SU-DHL-6 (cell line): ENCODE results near the gene CLTCL1.

ENCODE experiments used
- H2AFZ ChIP-seq: fragments of 200-600 bp; sonication (generic); 2 replicates; pipeline ENCODE4 v1.6.1; 2014; ENCODE audit warnings: low read depth, mild to moderate bottlenecking, moderate library complexity, mixed read lengths, antibody characterized with exemption, low read length; ENCODE audit not compliant: severe bottlenecking
- H3F3A ChIP-seq: fragments of 200-600 bp; shearing (Covaris generic); 2 replicates; pipeline ENCODE4 v1.6.0; 2016; ENCODE audit warnings: antibody characterized with exemption, mild to moderate bottlenecking; ENCODE audit not compliant: insufficient read depth
- H3K27ac ChIP-seq: fragments of 200-600 bp; sonication (generic); 2 replicates; pipeline ENCODE4 v1.5.1; 2016; ENCODE audit warnings: low read depth, mild to moderate bottlenecking, low read length, moderate library complexity, mixed read lengths
- H3K27me3 ChIP-seq: fragments of 200-600 bp; sonication (generic), shearing (Covaris generic); 2 replicates; pipeline ENCODE4 v1.6.0; 2014; ENCODE audit warnings: mild to moderate bottlenecking, low read length
- H3K36me3 ChIP-seq: fragments of 200-600 bp; sonication (generic); 2 replicates; pipeline ENCODE4 v1.6.1; 2014; ENCODE audit warnings: mild to moderate bottlenecking, low read length, mixed read lengths
- H3K4me2 ChIP-seq: fragments of 300-600, 200-600 bp; shearing (Covaris generic), sonication (generic); 2 replicates; pipeline ENCODE4 v1.6.0; 2014; ENCODE audit warnings: low read length, low read depth, mild to moderate bottlenecking; ENCODE audit not compliant: poor library complexity, severe bottlenecking
- H3K4me3 ChIP-seq: fragments of 200-600 bp; sonication (generic); 2 replicates; pipeline ENCODE4 v1.5.1; 2014; ENCODE audit warnings: antibody characterized with exemption, low read length, mild to moderate bottlenecking, mixed read lengths; ENCODE audit not compliant: insufficient read depth, poor library complexity, severe bottlenecking
- H3K79me2 ChIP-seq: fragments of 200-600 bp; sonication (generic); 2 replicates; pipeline ENCODE4 v1.6.1; 2014; ENCODE audit warnings: mild to moderate bottlenecking, low read length, moderate library complexity; ENCODE audit not compliant: insufficient read depth
- H3K9ac ChIP-seq: fragments of 200-600 bp; sonication (generic); 2 replicates; pipeline ENCODE4 v1.7.0; 2014; ENCODE audit warnings: mild to moderate bottlenecking, low read length
- H3K9me2 ChIP-seq: fragments of 200-600 bp; sonication (generic); replicated peaks from 2 replicates; pipeline ENCODE4 v1.6.1; 2014; ENCODE audit warnings: low read length; ENCODE audit not compliant: insufficient read depth
- H3K9me3 ChIP-seq: fragments of 200-600 bp; sonication (generic); 2 replicates; pipeline ENCODE4 v1.6.1; 2014; ENCODE audit warnings: low read length, mixed read lengths; ENCODE audit not compliant: insufficient read depth
- H4K20me1 ChIP-seq: fragments of 200-600 bp; sonication (generic); 2 replicates; pipeline ENCODE4 v1.6.1; 2014; ENCODE audit warnings: low read depth, mild to moderate bottlenecking, antibody characterized with exemption, low read length, moderate library complexity, mixed read lengths
- EZH2phosphoT487 ChIP-seq: fragments of 200-600 bp; sonication (generic), shearing (Covaris generic); conservative IDR thresholded peaks from 2 replicates; pipeline ENCODE4 v1.6.1; 2018; ENCODE audit warnings: mild to moderate bottlenecking, antibody characterized with exemption, low read length, moderate library complexity, mixed read lengths
- TF ChIP-seq, protein P1 (sequence below): fragments of 200-600 bp; sonication (generic); IDR thresholded peaks from one replicate; pipeline ENCODE4 v1.5.1; 2017; ENCODE audit warnings: antibody characterized with exemption, mild to moderate bottlenecking, low read length, moderate library complexity; ENCODE audit not compliant: insufficient read depth, poor library complexity, severe bottlenecking

The CLTCL1 gene

GRCh38 chr22:19132693-19133400 is 158.7 kb downstream of the CLTCL1 start:
- no peak overlapping the region for H3K4me2 ChIP-seq
- H3K9me2 ChIP-seq = no peaks in the 10 kb centered on the region
- H3K79me2 ChIP-seq = no peaks in the 10 kb centered on the region
- no peaks in the 10 kb centered on the region for H3K36me3 ChIP-seq
- H3K9me3 ChIP-seq = no peaks in the 10 kb centered on the region
- no peaks in the 10 kb centered on the region for H3F3A ChIP-seq
- H4K20me1 ChIP-seq = no peaks in the 10 kb centered on the region
- no peaks in the 10 kb centered on the region for H3K27me3 ChIP-seq
- TF ChIP-seq, protein P1, sequence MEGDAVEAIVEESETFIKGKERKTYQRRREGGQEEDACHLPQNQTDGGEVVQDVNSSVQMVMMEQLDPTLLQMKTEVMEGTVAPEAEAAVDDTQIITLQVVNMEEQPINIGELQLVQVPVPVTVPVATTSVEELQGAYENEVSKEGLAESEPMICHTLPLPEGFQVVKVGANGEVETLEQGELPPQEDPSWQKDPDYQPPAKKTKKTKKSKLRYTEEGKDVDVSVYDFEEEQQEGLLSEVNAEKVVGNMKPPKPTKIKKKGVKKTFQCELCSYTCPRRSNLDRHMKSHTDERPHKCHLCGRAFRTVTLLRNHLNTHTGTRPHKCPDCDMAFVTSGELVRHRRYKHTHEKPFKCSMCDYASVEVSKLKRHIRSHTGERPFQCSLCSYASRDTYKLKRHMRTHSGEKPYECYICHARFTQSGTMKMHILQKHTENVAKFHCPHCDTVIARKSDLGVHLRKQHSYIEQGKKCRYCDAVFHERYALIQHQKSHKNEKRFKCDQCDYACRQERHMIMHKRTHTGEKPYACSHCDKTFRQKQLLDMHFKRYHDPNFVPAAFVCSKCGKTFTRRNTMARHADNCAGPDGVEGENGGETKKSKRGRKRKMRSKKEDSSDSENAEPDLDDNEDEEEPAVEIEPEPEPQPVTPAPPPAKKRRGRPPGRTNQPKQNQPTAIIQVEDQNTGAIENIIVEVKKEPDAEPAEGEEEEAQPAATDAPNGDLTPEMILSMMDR = no peak
- no peak for TF ChIP-seq EZH2phosphoT487
- no peak overlapping the region for H3K9ac ChIP-seq
- no peak overlapping the region for H3K27ac ChIP-seq
- no peak overlapping the region for H2AFZ ChIP-seq
- no peak overlapping the region for H3K4me3 ChIP-seq

DNA sequence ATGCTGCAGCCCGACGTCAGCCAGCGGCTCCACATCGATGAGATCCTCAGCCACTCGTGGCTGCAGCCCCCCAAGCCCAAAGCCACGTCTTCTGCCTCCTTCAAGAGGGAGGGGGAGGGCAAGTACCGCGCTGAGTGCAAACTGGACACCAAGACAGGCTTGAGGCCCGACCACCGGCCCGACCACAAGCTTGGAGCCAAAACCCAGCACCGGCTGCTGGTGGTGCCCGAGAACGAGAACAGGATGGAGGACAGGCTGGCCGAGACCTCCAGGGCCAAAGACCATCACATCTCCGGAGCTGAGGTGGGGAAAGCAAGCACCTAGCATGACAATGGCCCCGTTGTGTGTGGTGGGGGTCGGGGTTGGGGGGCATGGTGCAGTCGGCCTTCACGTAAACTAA is 159.4 kb downstream of the CLTCL1 start:
- no peak overlapping the region for H3K9ac ChIP-seq
- no peak overlapping the region for H3K27ac ChIP-seq
- no peak for TF ChIP-seq EZH2phosphoT487
- TF ChIP-seq, protein P1 = no peak
- H2AFZ ChIP-seq = no peak overlapping the region
- H3K9me3 ChIP-seq = no peaks in the 10 kb centered on the region
- H3K27me3 ChIP-seq = no peaks in the 10 kb centered on the region
- H3K36me3 ChIP-seq = no peaks in the 10 kb centered on the region
- H3K79me2 ChIP-seq = no peaks in the 10 kb centered on the region
- no peaks in the 10 kb centered on the region for H3K9me2 ChIP-seq
- H3K4me2 ChIP-seq = no peak overlapping the region
- H4K20me1 ChIP-seq = no peaks in the 10 kb centered on the region
- no peak overlapping the region for H3K4me3 ChIP-seq
- no peaks in the 10 kb centered on the region for H3F3A ChIP-seq

- H3K9me3 ChIP-seq = no peaks in the 10 kb centered on the region
- no peaks in the 10 kb centered on the region for H4K20me1 ChIP-seq
- no peak overlapping the region for H3K4me2 ChIP-seq
- H3K9me2 ChIP-seq = no peaks in the 10 kb centered on the region
- no peak overlapping the region for H3K9ac ChIP-seq
- H3K27me3 ChIP-seq = no peaks in the 10 kb centered on the region
- H3K36me3 ChIP-seq = no peaks in the 10 kb centered on the region
- no peaks in the 10 kb centered on the region for H3K79me2 ChIP-seq
- no peak overlapping the region for H3K27ac ChIP-seq
- TF ChIP-seq, protein P1 = no peak
- no peak for TF ChIP-seq EZH2phosphoT487
- no peaks in the 10 kb centered on the region for H3F3A ChIP-seq
- H3K4me3 ChIP-seq = no peak overlapping the region
- H2AFZ ChIP-seq = no peak overlapping the region
Observed at GRCh38 chr22:19131685-19132015, 159.9 kb downstream of the CLTCL1 start.
